Lung (tissue), 12 donors: ENCODE results near the gene INPP4B. TPM values are rescaled to one million over a fixed set of nuclear protein-coding genes. Genes with fewer than 3 reads are reported as not detected.

Source experiments
- ATAC-seq: fragments of 200-7000 bp; cut with Tn5 transposase; one replicate; pipeline ENCODE4 v1.9.1; 2020; ENCODE audit warnings: moderate number of reproducible peaks; ENCODE audit not compliant: insufficient read depth, low FRiP score
- DNase-seq, 3 donors: peaks; one replicate each; pipeline ENCODE4 v3.0.0-alpha.2; 2013 to 2017
- H3K27ac ChIP-seq, 2 donors: one replicate each; pipeline ENCODE4 v1.5.1; 2013; ENCODE audit warnings: mild to moderate bottlenecking in 2 of 2, moderate library complexity in 2 of 2, control low read depth in 1 of 2, inconsistent platforms in 1 of 2, low read depth in 1 of 2, low read length in 1 of 2
- H3K27me3 ChIP-seq, 3 donors: one replicate each; pipeline ENCODE4 v1.5.1; 2013; ENCODE audit warnings: low read length in 2 of 3; ENCODE audit not compliant: control insufficient read depth in 3 of 3, insufficient read depth in 3 of 3
- H3K36me3 ChIP-seq, 4 donors: one replicate each; pipeline ENCODE4 v1.5.1; 2013; ENCODE audit warnings: low read length in 4 of 4, mild to moderate bottlenecking in 1 of 4, moderate library complexity in 1 of 4; ENCODE audit not compliant: control insufficient read depth in 4 of 4, insufficient read depth in 4 of 4
- H3K4me1 ChIP-seq, 5 donors: one replicate each; pipeline ENCODE4 v1.5.1; 2013; ENCODE audit warnings: low read length in 5 of 5, mild to moderate bottlenecking in 2 of 5, moderate library complexity in 1 of 5; ENCODE audit not compliant: control insufficient read depth in 5 of 5, insufficient read depth in 5 of 5
- H3K4me3 ChIP-seq: one replicate; pipeline ENCODE4 v1.5.1; 2013; ENCODE audit warnings: mild to moderate bottlenecking, control low read depth, moderate library complexity
- H3K9ac ChIP-seq, 2 donors: one replicate each; pipeline ENCODE4 v1.5.1; 2013; ENCODE audit warnings: low read length in 2 of 2, control low read depth in 1 of 2; ENCODE audit not compliant: insufficient read depth in 1 of 2
- H3K9me3 ChIP-seq, 4 donors: one replicate each; pipeline ENCODE4 v1.5.1; 2013; ENCODE audit warnings: low read length in 3 of 4, mild to moderate bottlenecking in 1 of 4, moderate library complexity in 1 of 4; ENCODE audit not compliant: control insufficient read depth in 4 of 4, insufficient read depth in 3 of 4
- CTCF ChIP-seq: IDR thresholded peaks from 2 replicates; pipeline ENCODE4 v1.5.1; 2012; ENCODE audit warnings: mild to moderate bottlenecking; ENCODE audit errors: control extremely low read depth, extremely low read depth
- WGBS, 2 donors: extraction: QIAGEN DNeasy Blood & Tissue Kit; methylation state at CpG; one replicate each; pipeline ENCODE4 v1.1.7; 2013; 5-methylcytosine and 5-hydroxymethylcytosine counted together
- polyA plus RNA-seq, 2 donors: library from polyadenylated mRNA; stranded (reverse); fragments of 200-250 nt; gene quantifications; one replicate each; pipeline ENCODE4 v1.2.1, GENCODE V29; 2013
- total RNA-seq, 2 donors: library from RNA; depleted of rRNA in 1 of 2; stranded (reverse); fragments of >200 nt in 1 of 2; gene quantifications; one replicate each; pipeline ENCODE4 v1.2.1, GENCODE V29; 2014 to 2021
- donor health status: control.
- donor health status: control.
- donor health status: Bipolar disorder and iron deficiency.
- donor health status: healthy.
- donor health status: DM: yes; HTN: yes; CAD: no.

INPP4B gene
- total and polyA plus RNA-seq, 4 donors: 2.4 to 32.6 (median 5.6) TPM

- peaks cover 0 to 4% (median 0%) of the 10 kb centered on the region in 5 donors for H3K4me1 ChIP-seq
- no peak overlapping the region for H3K27ac ChIP-seq
- no peak for ATAC-seq
Measured at GRCh38 chr4:142226014-142226413, 620.1 kb downstream of the INPP4B start.

GRCh38 chr4:142222127-142222526 lies 624.0 kb downstream of the INPP4B start:
- ATAC-seq: no peak
- H3K4me3 ChIP-seq: no peak overlapping the region
- no peak overlapping the region for H3K9ac ChIP-seq
- no peak for TF ChIP-seq CTCF
- no peaks in the 10 kb centered on the region for H3K9me3 ChIP-seq
- no peaks in the 10 kb centered on the region for H3K27me3 ChIP-seq
- no peak for DNase-seq
- peaks cover 0 to 10% (median 0%) of the 10 kb centered on the region in 5 donors for H3K4me1 ChIP-seq
- no peak overlapping the region for H3K27ac ChIP-seq
- no peaks in the 10 kb centered on the region for H3K36me3 ChIP-seq

More at GRCh38 chr4:142226014-142226413, 620.1 kb downstream of the INPP4B start:
- Histone ChIP-seq H3K4me3 (no peak overlapping the region), H3K27me3 (no peaks in the 10 kb centered on the region), H3K36me3 (no peaks in the 10 kb centered on the region), H3K9me3 (no peaks in the 10 kb centered on the region), H3K9ac (no peak overlapping the region)
- TF ChIP-seq CTCF: no peak
- DNase-seq: no peak

- no peak overlapping the region for H3K4me3 ChIP-seq
- peaks cover 0 to 10% (median 0%) of the 10 kb centered on the region in 5 donors for H3K4me1 ChIP-seq
- no peaks in the 10 kb centered on the region for H3K9me3 ChIP-seq
- no peak for ATAC-seq
- no peak overlapping the region for H3K27ac ChIP-seq
- 87 to 89% methylated on average over 1 of the region's 1 CpG for WGBS, 2 donors
- TF ChIP-seq CTCF: no peak
- DNase-seq: no peak
- no peak overlapping the region for H3K9ac ChIP-seq
- no peaks in the 10 kb centered on the region for H3K36me3 ChIP-seq
- H3K27me3 ChIP-seq: no peaks in the 10 kb centered on the region
Measured at GRCh38 chr4:142218726-142219125, 627.4 kb downstream of the INPP4B start.

DNA sequence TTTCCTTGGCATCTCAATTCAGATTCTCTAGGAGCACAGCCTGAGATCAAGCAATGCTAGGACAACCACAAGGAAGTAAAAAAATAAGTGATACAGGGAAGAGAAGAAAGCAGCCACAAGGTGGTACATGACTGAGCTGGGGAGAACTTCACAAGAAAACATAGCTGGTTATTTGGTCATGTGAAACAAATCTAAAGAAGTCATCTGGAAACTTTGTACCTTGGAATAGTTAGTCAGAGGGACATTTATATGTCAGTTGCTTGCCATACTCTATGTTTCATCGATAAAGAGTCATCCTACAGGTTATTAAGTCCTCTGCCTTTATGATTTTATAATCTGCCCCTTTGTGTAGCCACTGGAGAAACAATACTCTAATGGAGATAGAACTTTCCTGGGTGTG lies 634.7 kb downstream of the INPP4B start:
- H3K9me3 ChIP-seq: no peaks in the 10 kb centered on the region
- no peak for TF ChIP-seq CTCF
- H3K27me3 ChIP-seq: no peaks in the 10 kb centered on the region
- no peak overlapping the region for H3K27ac ChIP-seq
- no peaks in the 10 kb centered on the region for H3K4me1 ChIP-seq
- no peak for ATAC-seq
- no peak for DNase-seq
- no peak overlapping the region for H3K9ac ChIP-seq
- 94 to 97% methylated on average over 1 of the region's 1 CpG for WGBS, 2 donors
- H3K4me3 ChIP-seq: no peak overlapping the region
- H3K36me3 ChIP-seq: no peaks in the 10 kb centered on the region
